ENCODE data around the gene ECHS1.
A peak's percentile ranks its signal among the peaks of the same experiment; 100 is the strongest.

ECHS1 gene

GRCh38 chr10:133358162-133358924, 14.8 kb downstream of the ECHS1 start:
- no peak for DNase-seq (ENCODE audit: low read depth, low spot score)

GRCh38 chr10:133357285-133358161, 15.6 kb downstream of the ECHS1 start, which contains the start of gene FUOM:
TSS of gene FUOM (minus strand) at chr10:133358019. CDS start at chr10:133358007, 12 bp downstream.
- peak; percentile 38 for DNase-seq (ENCODE audit: low read depth, low spot score)

GRCh38 chr10:133356549-133357284, 16.4 kb downstream of the ECHS1 start:
- no peak for DNase-seq (ENCODE audit: low read depth, low spot score)

- DNase-seq (ENCODE audit: low read depth, low spot score), result no peak
These were observed 17.2 kb downstream of the ECHS1 start for GRCh38 chr10:133355991-133356390.

GRCh38 chr10:133355266-133355665, 17.9 kb downstream of the ECHS1 start:
- DNase-seq (ENCODE audit: low read depth, low spot score), result no peak

GRCh38 chr10:133354672-133355240, 18.4 kb downstream of the ECHS1 start:
- DNase-seq (ENCODE audit: low read depth, low spot score), result no peak

- DNase-seq (ENCODE audit: low read depth, low spot score), result no peak
These were observed 19.1 kb downstream of the ECHS1 start for GRCh38 chr10:133353988-133354605.

- no peak for DNase-seq (ENCODE audit: low read depth, low spot score)
These were observed 19.8 kb downstream of the ECHS1 start for GRCh38 chr10:133353202-133353959.

- DNase-seq (ENCODE audit: low read depth, low spot score), result no peak
These were observed 21.5 kb downstream of the ECHS1 start for GRCh38 chr10:133351408-133352318.

- no peak for DNase-seq (ENCODE audit: low read depth, low spot score)
These were observed 22.2 kb downstream of the ECHS1 start for GRCh38 chr10:133350950-133351329.

- DNase-seq (ENCODE audit: low read depth, low spot score), result no peak
These were observed 22.7 kb downstream of the ECHS1 start for GRCh38 chr10:133350283-133350949.

- DNase-seq (ENCODE audit: low read depth, low spot score), result no peak
These were observed 23.6 kb downstream of the ECHS1 start for GRCh38 chr10:133349577-133350011.

GRCh38 chr10:133349160-133349568, 24.0 kb downstream of the ECHS1 start:
- DNase-seq (ENCODE audit: low read depth, low spot score), result no peak

- DNase-seq (ENCODE audit: low read depth, low spot score), result no peak
These were observed 25.2 kb downstream of the ECHS1 start for GRCh38 chr10:133347710-133348517.

GRCh38 chr10:133346413-133346812, 26.7 kb downstream of the ECHS1 start:
- DNase-seq (ENCODE audit: low read depth, low spot score), result no peak

GRCh38 chr10:133344236-133344635, 28.9 kb downstream of the ECHS1 start:
- no peak for DNase-seq (ENCODE audit: low read depth, low spot score)

- no peak for DNase-seq (ENCODE audit: low read depth, low spot score)
These were observed 29.6 kb downstream of the ECHS1 start for GRCh38 chr10:133343558-133343957.

GRCh38 chr10:133342942-133343341, 30.2 kb downstream of the ECHS1 start:
- no peak for DNase-seq (ENCODE audit: low read depth, low spot score)

All from activated naive CD8-positive, alpha-beta T cell treated with anti-CD3 and anti-CD28 coated beads, Interleukin-2, amount 50 U/mL, for 16 hours (primary cell).